SK-N-DZ (cell line): ENCODE measurements around the gene ZDHHC19.
"Not testable (repeated sequence)": the region's sequence is repeated elsewhere in the genome, so short reads cannot be mapped to it uniquely, and the experiment has no call there.

ENCODE experiments used
- DNase-seq: peaks from one replicate; pipeline ENCODE4 v3.0.0-alpha.2; 2015; ENCODE audit warnings: low spot score

Gene ZDHHC19

DNA sequence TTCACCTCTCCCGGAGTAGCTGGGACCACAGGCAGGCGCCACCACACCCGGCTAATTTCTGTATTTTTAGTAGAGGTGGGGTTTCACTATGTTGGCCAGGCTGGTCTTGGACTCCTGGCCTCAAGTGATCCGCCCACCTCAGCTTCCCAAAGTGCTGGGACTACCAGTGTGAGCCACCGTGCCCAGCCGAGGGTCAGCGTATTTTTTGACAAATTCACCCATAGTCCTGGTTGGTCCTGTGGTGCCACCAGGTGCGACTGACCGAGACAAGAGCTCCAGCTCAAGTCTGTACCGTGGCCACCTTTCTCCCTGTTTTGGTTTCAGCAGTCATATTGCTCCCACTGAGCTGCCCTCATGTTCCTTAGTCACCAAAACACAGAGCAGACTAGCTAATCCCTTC lies 13.9 kb upstream of the ZDHHC19 start:
- no peak for DNase-seq

DNA sequence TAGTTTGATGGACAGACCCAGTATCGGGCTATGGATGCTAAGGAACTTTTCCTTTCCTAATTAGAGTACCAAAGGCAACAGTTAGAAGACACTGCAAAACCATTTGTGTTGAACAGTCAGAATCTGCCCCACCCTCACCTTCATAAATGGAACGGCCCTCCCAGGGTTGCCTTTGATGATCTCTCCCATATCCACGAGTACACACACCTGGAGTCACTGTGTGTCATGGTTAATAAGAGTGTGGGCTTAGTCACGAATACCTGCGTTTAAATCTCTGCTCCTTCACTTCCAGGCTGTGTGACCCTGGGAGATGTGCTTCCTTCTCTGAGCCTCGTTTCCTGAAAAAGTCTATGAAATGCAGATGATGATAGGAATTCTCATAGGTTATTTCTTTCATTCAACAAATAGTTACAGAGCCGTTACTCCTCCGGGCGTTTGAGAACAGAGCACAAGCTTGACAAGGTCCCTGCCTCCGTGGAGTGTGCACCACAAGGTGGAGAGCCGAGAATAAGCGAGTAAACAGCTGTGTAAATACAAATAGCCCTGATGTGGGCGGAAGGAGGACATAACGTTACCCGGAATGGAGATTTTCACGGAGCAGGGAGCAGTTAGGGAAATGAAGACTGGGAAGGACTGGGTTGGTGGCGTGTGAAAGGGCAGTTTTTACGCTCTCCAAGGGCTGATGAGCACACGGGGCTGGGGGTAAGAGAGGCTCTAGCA lies 11.8 kb upstream of the ZDHHC19 start:
- DNase-seq = no peak

DNA sequence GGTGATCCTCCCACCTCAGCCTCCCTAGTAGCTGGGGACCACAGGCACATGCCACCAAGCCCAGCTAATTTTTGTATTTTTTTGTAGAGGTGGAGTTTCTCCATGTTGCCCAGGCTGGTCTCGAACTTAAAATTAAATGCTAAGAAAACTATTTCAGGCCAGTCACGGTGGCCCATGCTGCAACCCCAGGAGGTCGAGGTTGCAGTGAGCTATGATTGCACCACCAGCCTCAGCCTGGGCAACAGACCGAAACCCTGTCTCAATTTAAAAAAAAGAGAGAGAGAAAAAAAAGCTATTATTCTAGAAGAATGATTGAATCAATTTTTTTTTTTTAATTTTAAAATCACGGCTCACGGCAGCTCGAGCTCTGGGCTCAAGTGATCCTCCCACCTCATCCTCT lies 9.8 kb upstream of the ZDHHC19 start:
- DNase-seq = no peak

DNA sequence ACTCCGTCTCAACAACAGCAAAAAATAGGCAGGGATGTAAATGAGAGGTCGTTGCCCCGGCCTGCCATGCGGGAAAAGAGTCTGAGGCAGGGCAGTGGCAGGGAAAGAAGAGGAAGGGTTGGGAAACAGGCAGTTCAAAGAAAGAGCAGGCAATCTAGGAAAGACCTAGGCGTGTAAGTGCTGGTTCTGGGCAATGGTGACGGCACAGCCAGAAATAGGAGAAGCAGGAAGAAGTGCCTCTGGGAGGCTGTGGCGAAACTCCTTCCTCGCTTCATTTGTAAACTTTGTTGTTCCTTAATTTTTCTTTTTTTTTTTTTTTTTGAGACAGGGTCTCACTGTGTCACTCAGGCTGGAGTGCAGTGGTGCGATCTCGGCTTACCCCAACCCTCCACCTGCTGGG lies 9.4 kb upstream of the ZDHHC19 start:
- no peak for DNase-seq

DNA sequence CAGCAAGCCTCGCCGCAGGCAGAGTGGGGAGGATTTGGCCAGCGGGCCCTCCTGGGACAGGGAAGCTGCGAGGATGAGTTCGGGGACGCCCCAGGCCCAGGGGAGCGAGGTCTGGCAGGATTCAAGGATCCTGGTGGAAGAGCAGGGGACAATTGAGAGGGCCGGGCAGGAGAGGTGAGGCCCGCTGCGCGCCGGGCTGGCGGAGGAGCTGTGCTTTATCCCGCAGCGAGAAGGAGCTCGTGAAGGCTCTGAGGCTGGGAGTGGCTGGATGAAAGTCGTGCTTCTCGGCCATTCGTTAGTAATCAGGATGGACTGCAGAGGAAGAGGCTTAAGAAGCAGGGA lies 8.7 kb upstream of the ZDHHC19 start:
- DNase-seq = no peak

DNA sequence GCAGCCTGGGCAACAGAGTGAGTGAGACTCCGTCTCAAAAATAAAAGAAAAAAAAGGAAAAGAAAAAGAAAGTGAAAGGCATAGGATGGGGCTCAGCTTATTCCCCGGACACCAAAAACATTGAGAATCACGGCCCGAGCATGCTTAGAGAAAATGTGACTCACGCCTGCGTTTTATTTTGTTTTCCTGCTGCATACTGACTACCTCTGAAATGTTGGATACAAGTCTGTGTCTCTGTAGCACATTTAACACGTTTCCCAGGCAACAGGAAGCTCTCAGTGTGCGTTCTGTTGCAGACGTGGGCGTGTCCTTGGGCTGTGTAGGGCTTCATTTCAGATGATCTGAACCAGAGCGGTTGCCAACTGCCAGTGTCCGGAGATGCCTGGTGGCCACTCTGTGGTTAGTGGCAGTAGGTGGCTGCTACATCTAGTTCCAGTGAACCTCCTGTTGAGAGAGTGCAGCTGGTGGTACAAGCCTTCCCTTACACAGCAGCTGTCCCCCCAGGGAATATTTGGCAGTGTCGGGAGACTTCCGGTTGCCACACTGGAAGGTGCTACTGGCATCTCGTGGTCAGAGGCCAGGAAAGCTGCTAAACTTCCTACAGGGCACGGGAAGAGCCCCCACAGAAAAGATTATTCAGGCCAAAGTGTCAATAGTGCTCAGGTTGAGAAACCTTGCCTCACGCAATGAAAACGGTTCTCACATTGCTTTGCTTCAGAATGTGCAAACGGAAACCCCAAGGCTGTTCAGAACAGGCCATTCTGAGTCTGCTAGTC lies 8.2 kb upstream of the ZDHHC19 start:
- DNase-seq = peak; percentile 72

DNA sequence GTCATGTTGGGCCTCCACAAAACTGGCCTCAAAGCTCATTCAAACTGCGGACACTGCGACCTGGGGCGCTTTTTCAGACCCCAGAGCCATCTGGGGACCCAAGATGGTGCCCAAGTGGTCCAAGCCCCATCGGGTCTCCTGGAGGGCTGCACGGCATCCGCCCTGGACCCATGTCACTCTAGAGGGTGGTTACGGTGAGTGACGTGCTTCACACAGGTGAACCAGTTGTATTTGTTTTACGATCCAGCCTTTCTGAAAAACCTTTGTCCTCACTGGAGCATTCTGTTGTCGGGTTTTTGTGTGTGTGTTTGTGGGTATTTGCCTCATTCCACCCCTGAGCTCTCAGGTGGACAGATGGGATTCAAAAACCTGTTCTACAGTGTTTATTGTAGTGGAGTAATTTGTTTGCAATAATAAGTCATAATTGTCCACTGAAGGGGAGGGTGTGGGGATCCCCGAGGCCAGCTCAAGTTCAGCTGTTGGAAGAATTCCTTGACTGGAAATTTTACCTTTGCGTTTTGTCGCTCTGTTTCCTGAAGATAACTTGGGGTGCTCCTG lies 7.0 kb upstream of the ZDHHC19 start:
- no peak for DNase-seq

DNA sequence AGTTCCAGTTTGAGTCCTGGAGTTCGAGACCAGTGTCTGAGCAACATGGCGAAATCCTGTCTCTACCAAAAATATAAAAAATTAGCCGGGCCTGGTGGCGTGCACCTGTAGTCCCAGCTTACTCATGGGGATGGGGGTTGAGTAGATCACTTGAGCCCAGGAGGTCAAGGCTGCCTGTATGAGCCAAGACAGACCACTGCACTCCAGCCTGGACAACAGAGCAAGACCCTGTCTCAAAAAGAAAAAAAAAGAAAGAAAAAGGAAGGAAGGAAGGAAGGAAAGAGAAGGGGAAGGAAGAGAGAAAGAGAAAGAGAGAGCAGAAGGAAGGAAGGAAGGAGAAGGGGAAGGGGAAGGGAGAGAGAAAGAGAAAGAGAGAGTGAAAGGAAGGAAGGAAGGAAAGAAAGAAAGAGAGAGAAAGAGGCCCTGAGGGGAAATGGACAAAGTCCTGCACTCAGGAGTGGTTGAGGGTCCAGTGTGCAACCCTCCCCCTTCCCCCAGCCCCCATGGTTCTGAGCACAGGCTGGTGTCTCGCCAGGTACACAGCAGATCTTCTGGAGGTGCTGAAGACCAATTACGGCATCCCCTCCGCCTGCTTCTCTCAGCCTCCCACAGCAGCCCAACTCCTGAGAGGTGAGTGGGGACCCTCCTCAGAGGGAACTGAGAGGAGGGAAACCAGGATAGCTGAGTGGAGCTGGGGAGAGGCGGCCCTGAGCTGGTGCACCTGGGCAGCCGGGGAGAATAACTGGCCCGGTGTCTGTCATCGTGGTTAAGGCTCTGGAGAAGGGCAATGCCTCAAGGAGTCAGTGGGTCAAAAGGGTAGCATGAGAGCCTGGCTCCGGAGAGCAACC lies 6.3 kb upstream of the ZDHHC19 start:
- no peak for DNase-seq

DNA sequence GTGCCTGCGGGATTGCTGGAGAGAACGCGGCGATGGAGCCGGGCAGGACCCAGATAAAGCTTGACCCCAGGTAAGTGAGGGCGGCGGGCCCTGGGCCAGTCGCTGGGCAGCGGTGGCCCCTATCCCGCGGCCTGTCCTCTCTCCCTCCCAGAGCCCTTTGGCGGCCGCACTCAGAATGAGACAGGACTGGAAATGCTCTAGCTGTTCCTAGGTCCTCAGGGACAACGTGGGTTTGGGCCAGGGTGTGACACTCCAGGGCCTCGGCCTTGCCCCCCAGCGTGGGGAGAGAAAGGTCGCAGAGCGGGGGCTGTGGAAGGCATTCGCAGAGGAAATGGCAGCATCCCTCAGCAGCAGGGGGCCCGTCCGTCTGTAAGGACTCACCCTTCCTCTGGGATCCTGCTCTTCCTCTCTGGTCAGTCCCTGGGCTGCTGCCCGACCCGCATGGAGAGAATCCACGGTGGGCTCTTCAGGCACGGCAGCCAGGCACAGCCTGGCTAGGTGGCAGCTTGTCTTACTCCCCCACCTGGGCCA lies 5.5 kb upstream of the ZDHHC19 start:
- DNase-seq = no peak

DNA sequence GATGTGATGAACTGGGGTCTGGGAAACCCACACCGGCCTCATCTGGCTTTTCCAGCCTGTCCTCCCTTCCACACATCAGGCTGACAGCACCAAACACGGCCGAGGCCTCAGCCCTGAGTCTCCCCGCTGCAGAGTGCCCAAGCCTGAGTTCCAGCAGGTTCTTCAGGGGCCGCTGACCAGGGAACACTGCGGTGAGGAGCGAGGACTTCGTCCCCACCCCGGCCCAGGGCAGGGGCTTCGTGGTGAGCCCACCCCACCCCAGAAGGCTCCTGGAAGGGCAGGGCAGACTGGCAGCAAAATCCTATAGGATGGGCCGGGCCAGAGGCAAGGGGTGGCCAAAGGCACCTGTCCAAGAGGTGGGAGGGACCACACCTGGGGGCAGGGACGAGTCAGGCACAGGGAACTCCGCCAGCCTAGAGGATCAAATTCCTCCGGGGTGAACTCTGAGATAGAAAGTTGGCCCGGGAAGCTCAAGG lies 4.9 kb upstream of the ZDHHC19 start, which contains the start of gene SLC51A:
SLC51A (plus strand) TSS at position 446 of the 476 bp plus-strand sequence. CDS start 179 bp downstream, outside the sequence.
- no peak for DNase-seq

DNA sequence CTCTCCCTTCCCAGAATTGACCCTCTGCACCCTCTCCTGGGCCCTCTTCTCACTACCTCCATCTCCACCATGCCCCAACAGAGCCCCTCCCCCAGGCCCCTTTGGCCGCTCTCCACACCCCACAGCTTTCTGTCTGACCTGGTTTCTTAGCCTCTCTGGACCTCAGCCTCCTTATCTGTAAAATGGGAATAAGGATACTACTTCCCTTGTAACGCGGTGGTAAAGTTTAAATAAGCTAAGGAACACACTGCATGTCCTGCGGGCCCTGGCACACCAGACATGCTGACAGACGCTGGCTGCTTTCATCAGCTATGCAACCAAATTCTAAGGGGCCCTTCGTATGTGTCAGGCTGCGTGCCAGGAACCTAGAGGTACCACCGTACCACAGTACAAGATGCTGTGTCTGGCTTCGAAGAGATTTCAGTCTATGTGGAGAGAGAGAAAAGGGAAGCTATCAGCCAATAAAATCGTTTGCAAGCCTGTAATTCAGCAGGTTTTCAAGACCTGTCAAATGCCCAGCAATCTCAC lies 4.4 kb upstream of the ZDHHC19 start:
- no peak for DNase-seq

DNA sequence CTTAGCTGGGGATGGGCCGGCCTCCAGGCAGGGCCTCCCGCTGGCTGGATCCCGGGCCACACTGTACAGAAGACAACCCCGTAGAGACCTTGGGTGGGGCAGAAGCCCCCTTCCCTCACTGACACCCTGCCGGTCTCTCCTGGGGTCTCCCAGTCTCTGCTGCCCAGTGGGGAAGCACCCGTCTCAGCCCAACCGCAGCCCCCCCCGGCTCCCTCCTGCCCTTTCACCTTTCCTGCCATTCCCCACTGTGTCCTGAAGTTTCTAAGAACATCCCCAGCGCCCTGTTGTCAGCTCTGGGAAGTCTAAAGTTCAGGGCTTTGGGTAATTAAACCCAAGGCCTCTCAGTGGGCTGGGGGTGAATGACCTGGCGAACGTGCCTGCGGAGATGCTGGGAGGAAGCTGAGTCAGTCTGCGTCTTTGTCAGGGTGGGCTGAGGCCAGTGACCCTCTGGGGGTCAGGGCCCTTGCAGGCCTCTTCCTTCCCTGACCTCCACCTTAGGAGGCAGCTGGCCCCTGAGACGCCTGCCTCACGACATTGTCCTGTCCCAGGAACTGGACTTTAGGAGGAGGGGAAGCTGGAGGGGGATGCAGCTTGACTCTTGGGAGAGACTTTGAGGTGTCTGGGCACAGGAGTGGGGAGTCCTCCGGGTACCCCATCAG lies 3.7 kb upstream of the ZDHHC19 start:
- no peak for DNase-seq

DNA sequence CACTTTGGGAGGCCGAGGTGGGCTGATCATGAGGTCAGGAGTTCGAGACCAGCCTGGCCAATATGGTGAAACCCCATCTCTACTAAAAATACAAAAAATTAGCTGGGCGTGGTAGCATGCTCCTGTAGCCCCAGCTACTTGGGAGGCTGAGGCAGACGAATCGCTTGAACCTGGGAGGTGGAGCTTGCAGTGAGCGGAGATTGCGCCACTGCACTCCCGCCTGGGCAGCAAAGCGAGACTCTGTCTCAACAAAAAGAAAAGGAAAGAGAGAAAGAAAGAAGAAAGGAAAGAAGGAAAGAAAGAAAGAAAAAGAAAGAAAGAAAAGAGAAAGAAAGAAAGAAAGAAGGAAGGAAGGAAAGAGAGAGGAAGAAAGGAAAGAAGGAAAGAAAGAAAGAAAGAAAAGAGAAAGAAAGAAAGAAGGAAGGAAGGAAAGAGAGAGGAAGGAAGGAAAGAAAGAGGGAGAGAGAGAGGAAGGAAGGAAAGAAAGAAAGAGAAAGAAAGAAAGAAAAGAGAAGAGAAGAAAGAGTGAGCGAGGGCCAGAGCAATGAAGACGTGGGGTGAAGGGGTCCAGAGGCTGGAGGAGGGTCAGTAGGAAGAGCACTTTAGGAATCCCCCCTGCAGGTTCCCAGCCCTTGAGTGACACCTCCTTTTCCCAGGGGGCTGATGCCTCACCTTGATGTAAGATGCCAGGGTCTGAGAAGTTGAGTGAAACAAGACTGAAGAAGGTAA lies 1.1 kb downstream of the ZDHHC19 start:
- not testable (repeated sequence) for DNase-seq

DNA sequence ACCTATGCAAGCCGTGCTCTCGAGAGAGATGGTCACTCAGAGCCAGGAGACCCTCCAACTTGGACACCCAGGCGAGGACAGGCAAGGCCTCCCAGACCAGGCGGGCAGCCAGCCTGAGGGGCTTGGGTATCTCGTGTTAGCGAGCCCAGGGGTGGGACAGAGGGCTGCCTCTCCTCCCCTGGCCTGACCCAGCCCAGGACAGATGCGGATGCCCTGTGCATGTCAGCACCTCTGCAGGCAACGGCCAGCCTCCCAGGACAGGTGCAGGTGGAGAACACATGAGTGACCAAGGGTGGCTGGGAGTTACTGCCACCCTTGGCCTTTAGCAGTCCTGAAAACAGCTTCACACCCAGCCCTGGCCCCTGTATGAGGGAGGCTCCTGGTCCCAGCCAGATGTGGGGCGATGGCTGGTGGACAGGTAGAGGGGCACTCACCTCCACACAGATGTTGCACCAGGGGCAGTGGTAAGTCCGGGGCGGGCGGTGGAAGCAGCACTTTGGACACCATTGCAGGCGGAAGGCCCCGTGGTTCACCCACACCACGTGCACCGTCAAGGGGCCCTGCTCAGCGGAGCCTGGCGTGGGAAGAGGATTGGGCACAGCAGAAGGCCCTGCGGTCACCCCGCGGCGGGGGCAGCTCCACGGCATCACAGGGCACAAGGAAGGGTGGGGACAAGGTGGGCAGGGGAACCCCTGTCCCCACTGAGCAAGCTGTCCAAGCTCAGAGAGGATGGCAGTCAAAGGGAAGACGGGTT lies 2.1 kb downstream of the ZDHHC19 start:
- no peak for DNase-seq

DNA sequence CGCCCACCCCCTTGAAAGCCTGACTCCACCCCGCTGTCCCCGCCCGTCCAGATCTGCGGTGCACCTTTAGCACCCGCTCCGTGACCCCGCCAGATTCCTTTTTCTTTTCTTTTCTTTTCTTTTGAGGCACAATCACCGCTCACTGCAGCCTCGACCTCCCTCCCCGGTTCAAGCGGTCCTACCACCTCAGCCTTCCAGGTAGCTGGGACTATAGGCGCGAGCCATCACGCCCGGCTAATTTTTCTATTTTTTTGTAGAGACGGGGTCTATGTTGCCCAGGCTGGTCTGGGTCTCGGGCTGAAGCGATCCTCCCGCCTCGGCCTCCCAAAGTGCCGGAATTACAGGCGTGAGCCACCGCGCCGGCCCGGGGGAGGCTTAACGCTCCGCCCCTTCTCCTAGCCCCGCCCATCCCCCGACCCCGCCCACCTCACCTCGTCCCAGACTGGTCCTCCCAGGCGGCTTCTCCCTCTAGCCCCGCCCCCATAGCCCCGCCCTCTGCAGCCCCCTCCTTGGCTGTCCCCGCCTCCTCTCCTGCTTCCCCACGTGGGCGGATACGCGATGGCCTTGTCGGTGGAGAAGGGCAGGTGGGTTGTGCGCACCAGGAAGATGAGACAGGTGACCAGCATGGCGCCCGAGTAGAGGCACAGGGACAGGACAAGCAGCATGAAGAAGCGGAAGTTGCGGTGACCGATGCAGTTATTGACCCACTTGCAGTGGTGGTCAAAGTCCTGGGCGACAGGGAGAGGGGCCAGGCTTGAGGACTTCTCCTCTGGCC lies 3.2 kb downstream of the ZDHHC19 start:
- no peak for DNase-seq

DNA sequence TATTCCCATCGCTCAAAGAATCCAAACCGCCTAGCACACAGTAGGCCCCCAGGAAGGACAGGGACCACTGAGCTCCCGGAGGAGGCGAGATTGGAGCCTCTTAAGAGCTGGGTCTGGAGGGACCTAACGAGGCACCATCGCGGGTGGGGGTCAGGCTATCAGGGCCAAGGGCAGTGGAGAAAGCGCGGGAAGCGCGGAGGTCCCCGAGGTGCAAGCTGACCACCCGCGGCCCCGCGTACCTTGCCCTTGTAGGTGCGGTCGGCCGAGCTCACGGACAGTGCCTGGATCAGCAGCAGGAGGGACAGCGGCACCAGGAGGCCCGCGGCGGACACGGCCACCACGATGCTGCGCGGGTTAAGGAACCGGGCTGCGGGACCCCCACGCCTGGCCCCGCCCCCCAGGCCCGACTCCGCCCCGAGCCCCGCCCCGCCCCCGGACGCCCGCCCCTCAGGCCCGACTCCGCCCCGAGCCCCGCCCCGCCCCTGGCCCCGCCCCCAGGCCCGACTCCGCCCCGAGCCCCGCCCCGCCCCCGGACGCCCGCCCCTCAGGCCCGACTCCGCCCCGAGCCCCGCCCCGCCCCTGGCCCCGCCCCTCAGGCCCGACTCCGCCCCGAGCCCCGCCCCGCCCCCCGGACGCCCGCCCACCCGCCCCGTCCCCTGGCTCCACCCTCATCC lies 3.9 kb downstream of the ZDHHC19 start:
- no peak for DNase-seq

DNA sequence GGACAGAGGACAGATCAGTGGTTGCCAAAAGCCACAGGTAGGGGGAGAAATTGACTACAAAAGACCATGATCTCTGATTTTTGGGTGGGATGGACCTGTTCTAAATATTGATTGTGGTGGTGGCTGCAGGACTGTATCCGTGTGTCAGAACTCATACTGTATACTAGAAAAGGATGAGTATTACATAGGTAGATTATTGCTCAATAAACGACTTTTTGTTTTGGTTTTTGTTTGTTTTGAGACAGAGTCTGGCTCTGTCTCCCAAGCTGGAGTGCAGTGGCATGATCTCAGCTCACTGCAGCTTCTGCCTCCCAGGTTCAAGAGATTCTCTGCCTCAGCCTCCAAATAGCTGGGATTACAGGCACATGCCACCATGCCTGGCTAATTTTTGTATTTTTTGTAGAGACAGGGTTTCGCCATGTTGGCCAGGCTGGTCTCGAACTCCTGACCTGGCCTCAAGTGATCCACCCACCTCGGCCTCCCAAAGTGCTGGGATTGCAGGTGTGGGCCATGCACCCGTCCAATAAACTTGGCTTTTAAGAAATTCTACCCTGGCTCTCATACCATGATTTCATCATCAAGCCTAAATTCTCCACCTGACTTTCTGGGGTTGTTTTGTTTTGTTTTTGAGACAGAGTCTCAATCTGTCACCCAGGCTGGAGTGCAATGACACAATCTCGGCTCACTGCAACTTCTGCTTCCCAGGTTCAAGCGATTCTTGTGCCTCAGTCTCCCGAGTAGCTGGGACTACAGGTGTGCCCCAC lies 5.6 kb downstream of the ZDHHC19 start:
- not testable (repeated sequence) for DNase-seq
